NK-92 (cell line): ENCODE measurements around the gene ANKRD44.

Experiments
- DNase-seq: peaks from one replicate; lab custom pipeline; 2025; ENCODE audit not compliant: unreplicated experiment; lab: John Stamatoyannopoulos, UW

Gene ANKRD44

GRCh38 chr2:196963043-196963442, 347.5 kb downstream of the ANKRD44 start:
- no peak for DNase-seq

- DNase-seq = no peak
These were observed 348.3 kb downstream of the ANKRD44 start for GRCh38 chr2:196962325-196962724.

- no peak for DNase-seq
These were observed 348.7 kb downstream of the ANKRD44 start for GRCh38 chr2:196961889-196962288.

- no peak for DNase-seq
These were observed 350.7 kb downstream of the ANKRD44 start for GRCh38 chr2:196959734-196960338.

GRCh38 chr2:196959281-196959680, 351.3 kb downstream of the ANKRD44 start:
- no peak for DNase-seq

- no peak for DNase-seq
These were observed 352.6 kb downstream of the ANKRD44 start for GRCh38 chr2:196957881-196958525.

- DNase-seq = no peak
These were observed 353.1 kb downstream of the ANKRD44 start for GRCh38 chr2:196957442-196957841.

GRCh38 chr2:196956069-196956468, 354.5 kb downstream of the ANKRD44 start:
- no peak for DNase-seq

GRCh38 chr2:196955036-196955435, 355.5 kb downstream of the ANKRD44 start:
- no peak for DNase-seq

GRCh38 chr2:196954001-196954400, 356.6 kb downstream of the ANKRD44 start:
- DNase-seq = no peak

- DNase-seq = no peak
These were observed 357.6 kb downstream of the ANKRD44 start for GRCh38 chr2:196952936-196953335.

GRCh38 chr2:196951973-196952372, 358.6 kb downstream of the ANKRD44 start:
- DNase-seq = no peak

GRCh38 chr2:196949116-196949515, 361.5 kb downstream of the ANKRD44 start:
- no peak for DNase-seq

- DNase-seq = no peak
These were observed 366.0 kb downstream of the ANKRD44 start for GRCh38 chr2:196944570-196944969.

- DNase-seq = no peak
These were observed 369.0 kb downstream of the ANKRD44 start for GRCh38 chr2:196941398-196942078.

GRCh38 chr2:196939371-196939770, 371.2 kb downstream of the ANKRD44 start:
- no peak for DNase-seq
